GM21576 (cell line): Measurements from ENCODE around the gene PEMT.
"Not testable (repeated sequence)": the region's sequence is repeated elsewhere in the genome, so short reads cannot be mapped to it uniquely, and the experiment has no call there.

Experiments used
- ATAC-seq: cut with Tn5 transposase; IDR thresholded peaks from one replicate; pipeline ENCODE4 v1.9.1; 2021; ENCODE audit warnings: mild to moderate bottlenecking, moderate library complexity; ENCODE audit not compliant: unreplicated experiment

The PEMT gene

GRCh38 chr17:17591355-17592298 lies at the start of gene PEMT:
Gene PEMT (minus strand): TSS chr17:17591708. CDS start chr17:17591626, 82 bp downstream.
- peak; percentile 86 for ATAC-seq

GRCh38 chr17:17639661-17640270 lies 48.3 kb upstream of the PEMT start:
- not testable (repeated sequence) for ATAC-seq

- no peak for ATAC-seq
Observed at GRCh38 chr17:17638467-17638866, 47.0 kb upstream of the PEMT start.

GRCh38 chr17:17636272-17636885 lies 44.9 kb upstream of the PEMT start:
- ATAC-seq, result no peak

- not testable (repeated sequence) for ATAC-seq
Observed at GRCh38 chr17:17635537-17636271, 44.2 kb upstream of the PEMT start.

GRCh38 chr17:17635126-17635525 lies 43.6 kb upstream of the PEMT start:
- no peak for ATAC-seq

GRCh38 chr17:17633310-17633709 lies 41.8 kb upstream of the PEMT start:
- ATAC-seq, result no peak

- not testable (repeated sequence) for ATAC-seq
Observed at GRCh38 chr17:17632690-17633089, 41.2 kb upstream of the PEMT start.

- ATAC-seq, result no peak
Observed at GRCh38 chr17:17628388-17629008, 37.0 kb upstream of the PEMT start.

GRCh38 chr17:17626840-17627239 lies 35.3 kb upstream of the PEMT start:
- no peak for ATAC-seq

GRCh38 chr17:17626151-17626805 lies 34.8 kb upstream of the PEMT start:
- ATAC-seq, result no peak

- ATAC-seq, result no peak
Observed at GRCh38 chr17:17624741-17625140, 33.2 kb upstream of the PEMT start.

- ATAC-seq, result no peak
Observed at GRCh38 chr17:17623904-17624303, 32.4 kb upstream of the PEMT start.

GRCh38 chr17:17621254-17621653 lies 29.7 kb upstream of the PEMT start:
- ATAC-seq, result no peak

- no peak for ATAC-seq
Observed at GRCh38 chr17:17613708-17614114, 22.2 kb upstream of the PEMT start.

- no peak for ATAC-seq
Observed at GRCh38 chr17:17612085-17613022, 20.8 kb upstream of the PEMT start.

GRCh38 chr17:17609121-17609520 lies 17.6 kb upstream of the PEMT start:
- ATAC-seq, result no peak

- ATAC-seq, result no peak
Observed at GRCh38 chr17:17606416-17607000, 15.0 kb upstream of the PEMT start.

- ATAC-seq, result no peak
Observed at GRCh38 chr17:17605729-17606088, 14.2 kb upstream of the PEMT start.
